Panc1 (cell line): ENCODE measurements around the gene KCNQ1OT1.

Source experiments
- POLR2AphosphoS5 ChIP-seq: IDR thresholded peaks from 2 replicates; pipeline ENCODE4 v1.6.1; 2012; ENCODE audit warnings: mild to moderate bottlenecking, low read depth, low read length, moderate library complexity
- TF ChIP-seq, protein P1 (sequence below): fragments of 450-650 bp; IDR thresholded peaks from 2 replicates; pipeline ENCODE4 v1.5.1; 2017; ENCODE audit warnings: mild to moderate bottlenecking

DNA sequence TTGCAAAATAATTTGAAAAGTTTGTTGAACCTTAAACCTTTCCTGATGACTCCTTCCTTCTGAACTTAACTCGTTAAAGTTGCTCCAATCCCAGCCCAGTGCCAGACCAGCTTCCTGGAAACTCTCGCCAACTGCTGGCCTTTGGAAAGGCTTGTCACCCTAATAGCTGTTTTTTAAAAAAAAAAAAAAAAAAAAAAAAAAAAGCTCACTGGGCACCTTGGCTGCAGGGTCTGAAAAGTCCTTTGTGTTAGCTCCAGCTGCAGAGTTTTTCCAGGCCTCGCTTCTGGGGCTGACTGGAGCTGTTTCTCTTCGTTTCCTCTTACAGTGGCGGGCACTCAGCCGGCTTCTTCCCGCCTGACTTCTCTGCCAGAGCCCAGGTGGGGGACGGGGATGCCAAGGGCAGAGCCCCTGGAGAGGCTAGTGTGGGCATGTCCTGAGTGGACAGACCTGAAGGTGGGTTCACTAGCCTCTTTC, 25.1 kb downstream of the KCNQ1OT1 start:
- TF ChIP-seq, protein P1, sequence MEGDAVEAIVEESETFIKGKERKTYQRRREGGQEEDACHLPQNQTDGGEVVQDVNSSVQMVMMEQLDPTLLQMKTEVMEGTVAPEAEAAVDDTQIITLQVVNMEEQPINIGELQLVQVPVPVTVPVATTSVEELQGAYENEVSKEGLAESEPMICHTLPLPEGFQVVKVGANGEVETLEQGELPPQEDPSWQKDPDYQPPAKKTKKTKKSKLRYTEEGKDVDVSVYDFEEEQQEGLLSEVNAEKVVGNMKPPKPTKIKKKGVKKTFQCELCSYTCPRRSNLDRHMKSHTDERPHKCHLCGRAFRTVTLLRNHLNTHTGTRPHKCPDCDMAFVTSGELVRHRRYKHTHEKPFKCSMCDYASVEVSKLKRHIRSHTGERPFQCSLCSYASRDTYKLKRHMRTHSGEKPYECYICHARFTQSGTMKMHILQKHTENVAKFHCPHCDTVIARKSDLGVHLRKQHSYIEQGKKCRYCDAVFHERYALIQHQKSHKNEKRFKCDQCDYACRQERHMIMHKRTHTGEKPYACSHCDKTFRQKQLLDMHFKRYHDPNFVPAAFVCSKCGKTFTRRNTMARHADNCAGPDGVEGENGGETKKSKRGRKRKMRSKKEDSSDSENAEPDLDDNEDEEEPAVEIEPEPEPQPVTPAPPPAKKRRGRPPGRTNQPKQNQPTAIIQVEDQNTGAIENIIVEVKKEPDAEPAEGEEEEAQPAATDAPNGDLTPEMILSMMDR = no peak
- no peak for TF ChIP-seq POLR2AphosphoS5
